ENCODE measurements around the gene AHSA1.
"Not testable (repeated sequence)": the region's sequence is repeated elsewhere in the genome, so short reads cannot be mapped to it uniquely, and the experiment has no call there.

AHSA1 gene

GRCh38 chr14:77457522-77458248, at the start of gene AHSA1, which contains the start of gene VIPAS39:
Gene AHSA1, plus strand, starts transcription at chr14:77458093. Its CDS starts 97 bp downstream, at chr14:77458190.
Gene VIPAS39, minus strand, starts transcription at chr14:77457601. Its CDS starts 3,499 bp downstream, at chr14:77454102.
- TF ChIP-seq CTCF (IDR thresholded peaks at IDR 0.05; ENCODE audit: extremely low read depth, missing control alignments) = no peak
- DNase-seq (ENCODE audit: low spot score) = peak; percentile 90

GRCh38 chr14:77409131-77409533, 48.8 kb upstream of the AHSA1 start:
- DNase-seq (ENCODE audit: low spot score) = no peak
- TF ChIP-seq CTCF (IDR thresholded peaks at IDR 0.05; ENCODE audit: extremely low read depth, missing control alignments) = no peak

GRCh38 chr14:77415403-77416030, 42.4 kb upstream of the AHSA1 start:
- not testable (repeated sequence) for DNase-seq (ENCODE audit: low spot score)

- not testable (repeated sequence) for DNase-seq (ENCODE audit: low spot score)
Observed at GRCh38 chr14:77416098-77416497, 41.8 kb upstream of the AHSA1 start.

GRCh38 chr14:77416836-77417235, 41.1 kb upstream of the AHSA1 start:
- DNase-seq (ENCODE audit: low spot score) = no peak
- TF ChIP-seq CTCF (IDR thresholded peaks at IDR 0.05; ENCODE audit: extremely low read depth, missing control alignments) = no peak

- DNase-seq (ENCODE audit: low spot score) = no peak
- no peak for TF ChIP-seq CTCF (IDR thresholded peaks at IDR 0.05; ENCODE audit: extremely low read depth, missing control alignments)
Observed at GRCh38 chr14:77421201-77421600, 36.7 kb upstream of the AHSA1 start.

GRCh38 chr14:77423423-77423822, 34.5 kb upstream of the AHSA1 start, which contains the start of gene NOXRED1:
Gene NOXRED1, minus strand, starts transcription at chr14:77423523. Its CDS starts 634 bp downstream, at chr14:77422889.
- no peak for TF ChIP-seq CTCF (IDR thresholded peaks at IDR 0.05; ENCODE audit: extremely low read depth, missing control alignments)
- DNase-seq (ENCODE audit: low spot score) = no peak

GRCh38 chr14:77424862-77425261, 33.0 kb upstream of the AHSA1 start:
- no peak for DNase-seq (ENCODE audit: low spot score)

More at GRCh38 chr14:77424862-77425261, 33.0 kb upstream of the AHSA1 start:
- no peak for TF ChIP-seq CTCF (IDR thresholded peaks at IDR 0.05; ENCODE audit: extremely low read depth, missing control alignments)

All from GM20000 (cell line).